ENCODE measurements around the gene ASTE1. TPM values are rescaled to one million over a fixed set of nuclear protein-coding genes. Genes with fewer than 3 reads are reported as not detected.
"Not testable (repeated sequence)": the region's sequence is repeated elsewhere in the genome, so short reads cannot be mapped to it uniquely, and the experiment has no call there.

Gene ASTE1
- total and polyA plus RNA-seq, 9 donors, result 3.1 to 11.9 (median 8.6) TPM

DNA sequence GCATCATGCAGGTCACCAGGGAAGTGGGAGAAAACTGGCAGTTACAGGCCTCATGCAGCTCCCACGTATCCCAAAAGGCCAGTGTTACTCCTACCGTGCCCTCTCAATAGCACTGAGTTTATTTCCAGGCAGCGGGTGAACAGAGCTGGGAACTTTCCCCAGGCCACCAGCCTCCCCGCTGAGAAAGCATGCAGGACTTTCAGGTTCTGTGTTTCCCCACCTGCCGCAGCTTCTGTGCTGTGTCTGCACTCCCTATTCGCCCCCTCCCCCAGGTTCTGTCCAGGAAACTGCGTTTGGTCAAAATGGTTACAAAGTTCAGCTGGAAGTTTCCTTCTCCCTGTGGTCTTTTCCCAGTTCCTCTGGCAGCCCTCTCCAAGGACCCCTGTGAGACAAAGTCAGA is 21.4 kb upstream of the ASTE1 start:
- intact Hi-C loops (cut with DNase I), result no loop called here
- H3K9me3 ChIP-seq, result no peaks in the 10 kb centered on the region
- no peaks in the 10 kb centered on the region for H3K27me3 ChIP-seq
- DNase-seq, result no peak
- H3K27ac ChIP-seq, result no peak overlapping the region
- 84 to 89% (median 87%) methylated on average over 7 of the region's 7 CpGs for WGBS, 3 donors
- no peak overlapping the region for H3K4me3 ChIP-seq
- TF ChIP-seq EP300 (IDR thresholded peaks at IDR 0.05) (no peak), POLR2A (IDR thresholded peaks at IDR 0.05) (no peak)
- TF ChIP-seq, protein P1, sequence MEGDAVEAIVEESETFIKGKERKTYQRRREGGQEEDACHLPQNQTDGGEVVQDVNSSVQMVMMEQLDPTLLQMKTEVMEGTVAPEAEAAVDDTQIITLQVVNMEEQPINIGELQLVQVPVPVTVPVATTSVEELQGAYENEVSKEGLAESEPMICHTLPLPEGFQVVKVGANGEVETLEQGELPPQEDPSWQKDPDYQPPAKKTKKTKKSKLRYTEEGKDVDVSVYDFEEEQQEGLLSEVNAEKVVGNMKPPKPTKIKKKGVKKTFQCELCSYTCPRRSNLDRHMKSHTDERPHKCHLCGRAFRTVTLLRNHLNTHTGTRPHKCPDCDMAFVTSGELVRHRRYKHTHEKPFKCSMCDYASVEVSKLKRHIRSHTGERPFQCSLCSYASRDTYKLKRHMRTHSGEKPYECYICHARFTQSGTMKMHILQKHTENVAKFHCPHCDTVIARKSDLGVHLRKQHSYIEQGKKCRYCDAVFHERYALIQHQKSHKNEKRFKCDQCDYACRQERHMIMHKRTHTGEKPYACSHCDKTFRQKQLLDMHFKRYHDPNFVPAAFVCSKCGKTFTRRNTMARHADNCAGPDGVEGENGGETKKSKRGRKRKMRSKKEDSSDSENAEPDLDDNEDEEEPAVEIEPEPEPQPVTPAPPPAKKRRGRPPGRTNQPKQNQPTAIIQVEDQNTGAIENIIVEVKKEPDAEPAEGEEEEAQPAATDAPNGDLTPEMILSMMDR (IDR thresholded peaks at IDR 0.05), result no peak
- H3K36me3 ChIP-seq, result no peaks in the 10 kb centered on the region
- no peaks in the 10 kb centered on the region for H3K4me1 ChIP-seq (ENCODE audit: insufficient read depth)

DNA sequence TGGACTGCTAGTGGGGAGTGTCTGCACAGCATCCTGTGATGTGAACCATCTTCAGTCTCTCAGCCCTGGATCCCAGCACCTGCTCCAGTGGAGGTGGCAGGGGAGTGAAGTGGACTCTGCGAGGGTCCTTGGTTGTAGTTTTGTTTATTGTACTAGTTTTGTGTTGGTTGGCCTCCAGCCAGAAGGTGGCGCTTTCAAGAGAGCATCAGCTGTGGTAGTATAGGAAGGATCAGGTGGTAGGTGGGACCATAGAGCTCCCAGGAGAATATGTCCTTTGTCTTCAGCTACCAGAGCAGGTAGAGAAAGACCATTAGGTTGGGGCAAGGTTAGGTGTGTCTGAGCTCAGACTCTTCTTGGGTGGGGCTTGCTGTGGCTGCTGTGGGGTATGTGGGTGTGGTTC is 21.0 kb upstream of the ASTE1 start:
- no peaks in the 10 kb centered on the region for H3K4me1 ChIP-seq (ENCODE audit: insufficient read depth)
- TF ChIP-seq EP300 (IDR thresholded peaks at IDR 0.05) (no peak), POLR2A (IDR thresholded peaks at IDR 0.05) (no peak)
- TF ChIP-seq, protein P1 (IDR thresholded peaks at IDR 0.05), result no peak
- H3K4me3 ChIP-seq, result no peak overlapping the region
- no peaks in the 10 kb centered on the region for H3K27me3 ChIP-seq
- intact Hi-C loops (cut with DNase I), result no loop called here
- WGBS, 3 donors, result 96 to 99% (median 97%) methylated on average over 2 of the region's 2 CpGs
- DNase-seq, result no peak
- no peaks in the 10 kb centered on the region for H3K36me3 ChIP-seq
- no peaks in the 10 kb centered on the region for H3K9me3 ChIP-seq
- H3K27ac ChIP-seq, result no peak overlapping the region

DNA sequence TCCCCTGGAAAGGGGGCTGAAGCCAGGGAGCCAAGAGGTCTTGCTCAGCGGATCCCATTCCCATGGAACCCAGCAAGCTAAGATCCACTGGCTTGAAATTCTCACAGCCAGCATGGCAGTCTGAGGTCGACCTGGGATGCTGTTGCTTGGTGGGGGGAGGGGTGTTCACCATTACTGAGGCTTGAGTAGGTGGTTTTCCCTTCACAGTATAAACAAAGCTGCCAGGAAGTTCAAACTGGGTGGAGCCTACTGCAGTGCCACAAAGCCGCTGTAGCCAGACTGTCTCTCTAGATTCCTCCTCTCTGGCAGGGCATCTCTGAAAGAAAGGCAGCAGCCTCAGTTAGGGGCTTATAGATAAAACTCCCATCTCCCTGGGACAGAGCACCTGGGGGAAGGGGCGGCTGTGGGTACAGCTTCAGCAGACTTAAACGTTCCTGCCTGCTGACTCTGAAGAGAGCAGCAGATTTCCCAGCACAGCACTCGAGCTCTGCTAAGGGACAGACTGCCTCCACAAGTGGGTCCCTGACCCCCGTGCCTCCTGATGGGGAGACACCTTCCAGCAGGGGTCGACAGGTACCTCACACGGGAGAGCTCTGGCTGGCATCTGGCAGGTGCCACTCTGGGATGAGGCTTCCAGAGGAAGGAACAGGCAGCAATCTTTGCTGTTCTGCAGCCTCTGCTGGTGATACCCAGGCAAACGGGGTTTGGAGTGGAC is 15.8 kb upstream of the ASTE1 start:
- H3K27ac ChIP-seq; H3K36me3 ChIP-seq; intact Hi-C loops (cut with DNase I); H3K27me3 ChIP-seq; H3K4me3 ChIP-seq; H3K9me3 ChIP-seq; DNase-seq; H3K4me1 ChIP-seq (ENCODE audit: insufficient read depth): not testable (repeated sequence)
- 80 to 83% (median 83%) methylated on average over 10 of the region's 10 CpGs for WGBS, 3 donors

- Histone ChIP-seq H3K36me3 (no peaks in the 10 kb centered on the region), H3K9me3 (no peaks in the 10 kb centered on the region), H3K27ac (no peak overlapping the region), H3K27me3 (no peaks in the 10 kb centered on the region), H3K4me3 (no peak overlapping the region), H3K4me1 (ENCODE audit: insufficient read depth) (no peaks in the 10 kb centered on the region)
- WGBS, 3 donors, result 43 to 51% (median 44%) methylated on average over 2 of the region's 2 CpGs
- intact Hi-C loops (cut with DNase I), result no loop called here
- no peak for DNase-seq
- TF ChIP-seq, protein P1 (IDR thresholded peaks at IDR 0.05), result no peak
- no peak for TF ChIP-seq POLR2A (IDR thresholded peaks at IDR 0.05)
These were observed 11.7 kb upstream of the ASTE1 start for GRCh38 chr3:131038326-131038725.

- H3K36me3 ChIP-seq, result no peaks in the 10 kb centered on the region
- TF ChIP-seq POLR2A (IDR thresholded peaks at IDR 0.05) (no peak), EP300 (IDR thresholded peaks at IDR 0.05) (no peak)
- TF ChIP-seq, protein P1 (IDR thresholded peaks at IDR 0.05), result no peak
- WGBS, 3 donors, result 88 to 95% (median 89%) methylated on average over 5 of the region's 5 CpGs
- H3K27me3 ChIP-seq, result no peaks in the 10 kb centered on the region
- H3K4me3 ChIP-seq, result no peak overlapping the region
- H3K4me1 ChIP-seq (ENCODE audit: insufficient read depth), result no peaks in the 10 kb centered on the region
- no peak for DNase-seq
- no peaks in the 10 kb centered on the region for H3K9me3 ChIP-seq
- no peak overlapping the region for H3K27ac ChIP-seq
- intact Hi-C loops (cut with DNase I), result no loop called here
These were observed 10.4 kb upstream of the ASTE1 start for GRCh38 chr3:131036986-131037385.
